Activated T-cell treated with anti-CD3 and anti-CD28 coated beads for 1 hour (primary cell): ENCODE data around the gene OR51V1.
"Not testable (repeated sequence)": the region's sequence is repeated elsewhere in the genome, so short reads cannot be mapped to it uniquely, and the experiment has no call there.

Experiments
- DNase-seq: peaks from one replicate; pipeline ENCODE4 v3.0.0-alpha.2; 2020; ENCODE audit warnings: low read depth

The OR51V1 gene

DNA sequence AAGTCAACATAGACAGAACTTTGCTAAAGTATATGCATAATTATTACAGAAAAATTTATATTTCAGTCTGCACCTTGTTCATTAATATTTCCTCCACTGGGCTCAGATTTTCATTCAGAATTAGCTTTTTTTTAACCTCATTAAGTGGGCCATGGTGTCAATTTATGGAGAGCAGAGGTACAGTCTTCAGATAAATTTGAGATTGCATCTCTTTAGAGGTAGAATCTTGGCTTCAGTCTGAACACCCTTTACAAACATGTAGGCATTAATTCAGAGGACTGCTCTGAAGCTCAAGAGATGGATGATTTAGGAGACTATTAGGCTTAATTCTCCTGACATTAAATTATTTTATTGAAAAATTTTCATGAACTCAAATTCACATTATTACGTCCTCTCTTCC, 29.8 kb upstream of the OR51V1 start:
- DNase-seq, result no peak

DNA sequence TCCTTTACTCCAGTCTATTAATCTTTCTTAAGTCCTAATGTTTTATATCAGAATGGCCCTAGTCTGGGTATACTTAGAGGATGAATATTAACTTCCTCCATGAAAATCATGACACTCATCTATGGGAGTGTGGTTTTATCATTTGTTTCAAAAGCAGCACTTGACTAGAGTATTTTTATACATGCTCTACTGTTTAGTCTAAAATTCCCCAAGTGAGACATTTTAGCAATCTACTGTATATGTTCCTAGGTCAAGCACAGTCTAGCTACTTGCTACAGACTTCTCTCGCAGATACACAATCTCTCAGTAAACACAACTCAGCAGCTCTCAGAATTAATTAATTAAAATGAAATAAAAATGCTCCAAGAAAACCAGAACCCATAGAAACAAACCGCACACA, 29.3 kb upstream of the OR51V1 start:
- DNase-seq, result no peak

DNA sequence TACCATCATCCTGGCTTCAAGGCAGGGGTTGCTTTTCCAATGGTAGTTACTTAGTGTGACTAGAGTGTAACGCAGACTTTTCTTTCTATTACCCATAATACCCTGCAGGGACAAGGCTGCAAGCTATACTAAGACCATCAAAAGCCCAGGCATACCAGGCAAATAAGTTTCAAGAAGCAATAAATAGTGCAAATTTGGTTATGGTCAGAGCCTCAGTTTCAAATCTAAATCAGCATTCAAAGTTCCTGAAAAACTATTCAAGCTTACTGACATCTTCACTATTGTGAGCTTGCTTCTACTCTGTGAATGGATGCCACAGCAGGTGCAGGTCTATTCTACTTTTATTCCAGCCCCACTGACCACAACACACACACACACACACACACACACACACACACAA, 28.9 kb upstream of the OR51V1 start:
- no peak for DNase-seq

DNA sequence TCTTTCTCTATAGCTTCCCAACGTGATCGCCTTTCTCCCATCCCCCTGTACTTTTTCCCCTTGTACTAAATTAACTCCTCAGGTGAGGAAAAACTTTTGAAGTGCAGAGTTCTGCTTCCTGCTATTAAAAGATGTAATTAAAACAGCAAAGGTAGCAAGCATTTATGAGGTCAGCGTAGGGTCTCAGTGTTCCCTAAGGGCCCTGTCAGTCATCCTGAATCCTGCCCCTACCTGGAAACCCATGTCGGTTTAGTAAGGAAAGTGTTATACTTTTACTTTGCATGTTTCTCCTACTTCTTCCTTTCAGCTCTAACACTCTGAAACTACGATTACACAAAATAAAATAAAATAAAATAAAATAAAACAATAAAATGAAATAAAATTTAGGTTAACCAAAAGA, 27.6 kb upstream of the OR51V1 start:
- no peak for DNase-seq

DNA sequence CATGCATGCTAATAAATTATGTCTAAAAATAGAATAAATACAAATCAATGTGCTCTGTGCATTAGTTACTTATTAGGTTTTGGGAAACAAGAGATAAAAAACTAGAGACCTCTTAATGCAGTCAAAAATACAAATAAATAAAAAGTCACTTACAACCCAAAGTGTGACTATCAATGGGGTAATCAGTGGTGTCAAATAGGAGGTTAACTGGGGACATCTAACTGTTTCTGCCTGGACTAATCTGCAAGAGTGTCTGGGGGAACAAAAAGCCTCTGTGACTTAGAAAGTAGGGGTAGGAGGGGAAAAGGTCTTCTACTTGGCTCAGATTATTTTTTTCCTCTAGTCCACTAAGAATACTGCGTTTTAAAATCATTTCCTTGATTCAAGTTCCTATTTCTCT, 27.2 kb upstream of the OR51V1 start:
- no peak for DNase-seq

DNA sequence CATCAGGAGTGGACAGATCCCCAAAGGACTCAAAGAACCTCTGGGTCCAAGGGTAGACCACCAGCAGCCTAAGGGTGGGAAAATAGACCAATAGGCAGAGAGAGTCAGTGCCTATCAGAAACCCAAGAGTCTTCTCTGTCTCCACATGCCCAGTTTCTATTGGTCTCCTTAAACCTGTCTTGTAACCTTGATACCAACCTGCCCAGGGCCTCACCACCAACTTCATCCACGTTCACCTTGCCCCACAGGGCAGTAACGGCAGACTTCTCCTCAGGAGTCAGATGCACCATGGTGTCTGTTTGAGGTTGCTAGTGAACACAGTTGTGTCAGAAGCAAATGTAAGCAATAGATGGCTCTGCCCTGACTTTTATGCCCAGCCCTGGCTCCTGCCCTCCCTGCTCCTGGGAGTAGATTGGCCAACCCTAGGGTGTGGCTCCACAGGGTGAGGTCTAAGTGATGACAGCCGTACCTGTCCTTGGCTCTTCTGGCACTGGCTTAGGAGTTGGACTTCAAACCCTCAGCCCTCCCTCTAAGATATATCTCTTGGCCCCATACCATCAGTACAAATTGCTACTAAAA, 26.3 kb upstream of the OR51V1 start, which contains the start of gene HBB:
TSS of gene HBB (minus strand) at position 340 of the 579 bp plus-strand sequence. CDS start at position 290, 50 bp downstream.
- no peak for DNase-seq

DNA sequence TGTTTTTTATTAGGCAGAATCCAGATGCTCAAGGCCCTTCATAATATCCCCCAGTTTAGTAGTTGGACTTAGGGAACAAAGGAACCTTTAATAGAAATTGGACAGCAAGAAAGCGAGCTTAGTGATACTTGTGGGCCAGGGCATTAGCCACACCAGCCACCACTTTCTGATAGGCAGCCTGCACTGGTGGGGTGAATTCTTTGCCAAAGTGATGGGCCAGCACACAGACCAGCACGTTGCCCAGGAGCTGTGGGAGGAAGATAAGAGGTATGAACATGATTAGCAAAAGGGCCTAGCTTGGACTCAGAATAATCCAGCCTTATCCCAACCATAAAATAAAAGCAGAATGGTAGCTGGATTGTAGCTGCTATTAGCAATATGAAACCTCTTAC, 25.0 kb upstream of the OR51V1 start:
- DNase-seq, result no peak

DNA sequence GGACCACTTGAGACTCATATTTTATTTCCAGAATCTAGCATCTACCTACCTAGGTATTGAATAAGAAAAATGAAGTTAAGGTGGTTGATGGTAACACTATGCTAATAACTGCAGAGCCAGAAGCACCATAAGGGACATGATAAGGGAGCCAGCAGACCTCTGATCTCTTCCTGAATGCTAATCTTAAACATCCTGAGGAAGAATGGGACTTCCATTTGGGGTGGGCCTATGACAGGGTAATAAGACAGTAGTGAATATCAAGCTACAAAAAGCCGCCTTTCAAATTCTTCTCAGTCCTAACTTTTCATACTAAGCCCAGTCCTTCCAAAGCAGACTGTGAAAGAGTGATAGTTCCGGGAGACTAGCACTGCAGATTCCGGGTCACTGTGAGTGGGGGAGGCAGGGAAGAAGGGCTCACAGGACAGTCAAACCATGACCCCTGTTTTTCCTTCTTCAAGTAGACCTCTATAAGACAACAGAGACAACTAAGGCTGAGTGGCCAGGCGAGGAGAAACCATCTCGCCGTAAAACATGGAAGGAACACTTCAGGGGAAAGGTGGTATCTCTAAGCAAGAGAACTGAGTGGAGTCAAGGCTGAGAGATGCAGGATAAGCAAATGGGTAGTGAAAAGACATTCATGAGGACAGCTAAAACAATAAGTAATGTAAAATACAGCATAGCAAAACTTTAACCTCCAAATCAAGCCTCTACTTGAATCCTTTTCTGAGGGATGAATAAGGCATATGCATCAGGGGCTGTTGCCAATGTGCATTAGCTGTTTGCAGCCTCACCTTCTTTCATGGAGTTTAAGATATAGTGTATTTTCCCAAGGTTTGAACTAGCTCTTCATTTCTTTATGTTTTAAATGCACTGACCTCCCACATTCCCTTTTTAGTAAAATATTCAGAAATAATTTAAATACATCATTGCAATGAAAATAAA, 24.3 kb upstream of the OR51V1 start:
- DNase-seq, result no peak

DNA sequence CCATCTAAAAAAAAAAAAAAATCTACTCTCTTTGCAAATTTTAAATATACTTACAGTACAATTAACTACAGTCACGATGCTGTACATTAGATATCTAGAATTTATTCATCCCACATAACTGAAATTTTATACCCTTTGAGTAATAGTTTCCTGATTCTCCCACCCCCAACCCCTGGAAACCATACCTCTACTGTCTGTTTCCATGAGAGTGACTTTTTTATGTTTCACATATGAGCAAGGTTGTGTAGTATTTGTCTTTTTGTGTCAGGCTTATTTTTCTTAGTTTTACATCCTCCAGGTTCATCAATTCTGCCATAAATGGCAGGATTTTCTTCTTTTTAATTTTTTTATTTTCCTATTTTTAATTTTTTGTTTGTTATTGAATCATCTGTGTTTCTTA, 23.2 kb upstream of the OR51V1 start:
- no peak for DNase-seq

DNA sequence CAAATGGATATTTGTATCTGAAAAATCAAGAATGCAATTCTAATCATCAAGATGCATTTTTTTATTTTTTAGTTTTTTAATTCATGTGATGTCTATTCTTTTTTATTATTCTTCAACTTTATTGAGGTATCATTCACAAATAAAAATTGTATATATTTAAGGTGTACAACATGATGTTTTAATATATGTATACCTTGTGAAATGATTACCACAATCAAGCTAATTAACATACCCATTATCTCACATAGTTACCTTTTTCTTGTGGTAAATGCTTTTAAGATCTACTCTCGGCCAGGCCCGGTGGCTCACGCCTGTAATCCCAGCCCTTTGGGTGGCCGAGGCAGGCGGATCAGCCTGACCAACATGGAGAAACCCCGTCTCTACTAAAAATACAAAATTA, 22.7 kb upstream of the OR51V1 start:
- DNase-seq, result no peak

DNA sequence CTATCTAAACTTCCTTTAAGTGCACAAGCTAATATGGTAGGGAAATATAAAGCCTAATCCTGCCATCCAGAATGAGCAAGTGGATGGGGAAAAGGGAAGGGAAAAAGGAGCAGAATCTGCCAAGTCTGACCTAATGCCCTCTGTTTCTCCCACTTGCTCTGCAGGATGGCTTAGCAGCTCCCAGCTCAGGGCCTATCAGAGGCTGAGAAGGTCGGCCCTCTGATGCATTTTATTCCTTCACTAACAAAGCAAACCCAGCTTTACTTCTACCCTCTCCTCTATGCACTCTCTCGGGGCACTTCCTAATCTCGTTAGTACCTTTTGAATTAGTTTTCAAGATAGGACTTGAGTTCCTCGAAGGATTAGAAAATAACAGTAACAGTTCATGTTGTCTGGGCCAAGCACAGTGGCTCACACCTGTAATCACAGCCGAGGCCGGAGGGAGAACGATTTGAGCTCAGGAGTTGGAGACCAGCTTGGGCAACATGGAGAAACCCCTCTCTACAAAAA, 9.9 kb upstream of the OR51V1 start:
- DNase-seq, result no peak

DNA sequence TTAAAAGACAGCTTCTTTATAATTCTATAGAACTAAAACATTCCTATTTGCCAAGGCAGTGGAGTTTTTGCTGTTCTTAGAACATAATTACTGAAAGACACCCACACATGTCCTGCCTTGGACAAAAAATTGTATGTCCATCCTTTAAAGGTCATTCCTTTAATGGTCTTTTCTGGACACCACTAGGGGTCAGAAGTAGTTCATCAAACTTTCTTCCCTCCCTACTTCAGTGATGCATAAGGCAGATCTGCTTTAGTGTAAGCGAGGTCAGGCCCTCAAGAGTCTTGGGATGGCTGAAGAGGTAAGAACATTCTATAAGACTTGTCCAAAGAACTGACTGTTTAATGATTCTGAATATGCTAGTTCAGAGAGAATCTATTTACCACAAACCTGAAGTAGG, 4.3 kb upstream of the OR51V1 start:
- DNase-seq, result no peak

DNA sequence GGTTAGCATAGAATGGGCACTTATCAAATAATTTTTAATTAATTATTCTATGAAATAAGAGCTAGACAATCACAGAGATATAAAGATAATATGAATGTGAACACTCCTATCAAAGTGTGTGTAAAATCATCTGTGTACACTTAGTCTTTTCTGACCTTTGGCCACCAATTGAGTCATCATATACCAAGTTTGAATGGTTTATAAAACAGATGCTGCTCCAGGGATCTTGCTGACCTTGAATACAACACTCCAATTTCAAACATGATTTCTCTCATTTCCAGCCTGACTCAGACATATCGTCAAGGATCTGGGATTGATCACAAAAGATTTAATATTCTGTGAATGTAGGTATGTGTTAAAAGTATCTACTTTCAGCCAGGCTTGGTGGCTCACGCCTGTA, 2.9 kb upstream of the OR51V1 start:
- DNase-seq, result no peak

DNA sequence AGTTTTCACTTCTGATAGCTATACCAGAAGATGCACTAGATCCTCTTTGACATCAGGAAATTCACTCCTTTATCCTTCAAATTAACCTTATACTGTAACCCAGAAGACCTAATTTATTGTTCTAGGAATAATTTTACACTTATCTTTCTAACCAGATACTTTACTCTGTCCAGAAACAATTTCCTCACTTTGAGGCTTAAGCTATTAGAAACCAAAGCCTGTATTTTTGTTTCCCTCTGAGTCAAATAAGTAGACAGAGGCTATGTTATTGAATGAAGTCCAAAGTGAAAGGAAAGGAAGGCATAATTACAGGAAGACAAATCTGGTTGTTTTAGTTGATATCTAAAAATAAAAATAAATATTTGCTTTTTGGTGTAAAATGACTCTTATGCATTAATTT, 2.2 kb downstream of the OR51V1 start:
- DNase-seq, result no peak

DNA sequence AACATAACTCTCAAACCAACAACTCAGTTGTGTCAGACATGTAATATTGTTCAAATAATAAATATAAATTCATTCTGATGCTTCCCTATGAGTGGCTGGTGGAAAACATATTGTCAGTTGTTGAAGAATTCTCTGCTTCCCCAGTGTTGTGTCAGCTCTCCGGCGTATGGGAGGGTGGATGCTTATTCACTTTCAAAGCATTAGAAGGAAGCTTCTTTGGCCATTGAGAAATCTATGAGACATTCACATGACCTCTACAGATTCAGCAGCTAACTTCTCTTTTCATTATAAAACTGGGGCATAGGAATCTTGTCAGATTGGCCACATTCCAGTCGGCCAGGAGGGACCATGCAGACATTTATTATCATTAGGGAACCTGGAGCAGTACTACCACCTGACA, 2.9 kb downstream of the OR51V1 start:
- DNase-seq, result no peak

DNA sequence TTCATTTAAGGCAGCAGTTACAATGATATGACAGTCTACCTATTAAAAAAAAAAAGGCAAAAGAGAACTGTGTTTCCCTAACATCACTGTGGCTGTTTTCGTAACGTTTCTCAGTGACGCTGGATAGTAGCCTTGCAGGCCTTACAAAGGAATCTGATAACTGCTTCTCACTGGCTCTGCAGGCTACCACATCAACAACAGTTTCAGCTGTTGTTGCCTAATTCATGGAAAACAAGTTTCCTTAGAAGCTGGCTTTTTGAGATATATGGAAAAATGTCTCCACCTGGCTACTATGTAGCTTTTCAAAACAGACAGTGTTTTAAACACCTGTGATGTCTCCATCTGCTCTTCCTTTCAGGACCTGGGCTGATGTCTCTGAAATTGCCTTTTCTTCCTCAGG, 3.8 kb downstream of the OR51V1 start:
- DNase-seq, result no peak

DNA sequence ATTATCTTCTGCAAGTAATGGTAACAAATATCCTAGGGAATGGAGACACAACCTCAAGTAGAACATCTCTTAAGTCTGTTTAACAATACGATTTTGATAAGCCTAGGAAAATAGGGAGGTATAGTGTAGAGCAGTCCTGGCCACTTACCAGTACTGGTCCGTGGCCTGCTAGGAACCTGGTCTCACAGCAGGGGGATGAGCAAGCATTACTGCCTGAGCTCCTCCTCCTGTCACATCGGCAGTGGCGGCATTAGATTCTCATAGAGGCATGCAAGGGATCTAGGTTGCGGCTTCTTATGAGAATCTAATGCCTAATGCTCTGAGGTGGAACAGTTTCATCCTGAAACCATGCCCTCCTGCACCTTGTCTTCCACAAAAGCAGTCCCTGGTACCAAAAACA, 4.4 kb downstream of the OR51V1 start:
- DNase-seq, result no peak

DNA sequence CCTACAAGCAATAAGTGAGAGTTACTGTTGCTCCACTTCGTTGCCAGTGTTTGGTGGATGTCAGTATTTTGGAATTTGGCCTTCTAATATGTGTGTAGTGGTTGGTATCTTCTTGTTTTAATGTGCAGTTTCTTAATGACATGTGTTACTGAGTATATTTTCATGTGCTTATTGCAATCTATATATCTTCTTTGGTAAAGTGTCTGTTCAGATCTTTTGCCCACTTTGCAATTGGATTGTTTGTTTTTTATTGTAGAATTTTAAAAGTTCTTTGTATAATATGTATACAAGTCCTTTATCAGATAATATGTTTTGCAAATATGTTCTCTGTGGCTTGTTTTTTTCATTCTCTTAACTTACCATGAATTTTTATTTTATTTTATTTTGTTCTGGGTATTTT, 7.7 kb downstream of the OR51V1 start:
- DNase-seq, result no peak

DNA sequence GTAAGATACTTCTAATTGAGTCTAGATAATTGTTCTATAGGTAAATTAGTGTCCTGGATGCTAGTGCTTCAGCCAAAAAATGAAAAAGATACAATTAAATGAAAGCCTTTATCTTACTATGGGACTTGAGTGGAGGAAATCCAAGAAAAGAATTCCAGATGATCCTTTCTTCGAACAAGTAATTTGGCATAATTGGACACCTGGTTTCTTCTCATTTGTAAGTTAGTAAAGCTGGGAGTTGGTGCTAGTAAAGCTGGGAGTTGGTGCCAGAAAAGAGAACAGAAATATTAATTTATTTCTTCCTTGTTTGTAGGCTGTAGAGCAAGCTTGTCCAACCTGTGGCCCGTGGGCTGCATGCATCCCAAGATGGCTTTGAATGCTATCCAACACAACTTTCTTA, 12.3 kb downstream of the OR51V1 start:
- no peak for DNase-seq

DNA sequence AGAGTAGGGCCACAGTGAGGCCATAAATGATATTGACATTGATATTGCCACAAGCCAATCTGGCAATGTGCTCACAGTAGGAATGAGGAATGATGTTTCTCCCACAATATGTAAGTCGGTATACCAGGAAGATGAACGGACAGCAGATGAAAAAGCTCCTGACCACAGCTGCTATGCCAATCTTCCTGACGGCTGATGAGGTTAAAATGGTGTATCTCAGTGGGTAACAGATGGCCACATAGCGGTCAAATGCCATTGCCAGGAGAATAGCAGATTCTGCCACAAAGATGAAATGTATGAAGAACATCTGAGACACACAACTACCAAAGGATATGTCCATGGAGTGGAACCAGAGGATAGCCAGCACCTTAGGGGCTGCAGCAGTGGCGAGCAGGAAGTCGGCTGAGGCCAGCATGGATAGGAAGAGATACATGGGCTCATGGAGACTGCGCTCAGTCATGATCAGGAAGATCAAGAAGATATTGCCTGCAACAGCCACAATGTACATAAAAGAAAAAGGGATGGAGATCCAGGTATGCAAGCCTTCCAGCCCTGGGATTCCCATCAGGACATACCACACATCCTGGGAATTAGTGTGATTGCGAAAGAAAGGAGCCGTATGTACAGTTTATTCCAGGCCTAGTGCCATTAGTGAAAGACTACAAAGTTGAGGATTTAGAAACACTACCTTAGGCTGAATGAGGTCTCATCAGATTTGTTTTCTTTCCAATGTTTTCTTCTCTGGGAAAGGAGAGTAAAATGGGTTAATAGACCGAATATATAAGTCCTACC, 22.2 kb downstream of the OR51V1 start:
- no peak for DNase-seq

DNA sequence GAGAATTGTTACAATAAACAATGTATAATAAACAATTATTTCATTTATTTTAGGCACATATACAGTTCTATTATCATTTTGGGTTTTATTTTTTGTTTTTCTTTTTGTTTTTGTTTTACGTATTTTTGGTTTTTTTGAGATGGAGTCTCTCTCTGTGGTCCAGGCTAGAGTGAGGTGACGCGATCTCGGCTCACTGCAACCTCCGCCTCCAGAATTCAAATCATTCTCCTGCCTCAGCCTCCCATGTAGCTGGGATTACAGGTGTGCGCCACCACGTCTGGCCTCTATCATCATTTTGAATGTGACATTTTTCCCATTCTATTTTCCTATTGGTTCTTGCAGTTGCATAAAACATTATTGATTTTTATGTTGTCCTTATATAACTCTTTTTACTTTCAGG, 25.5 kb downstream of the OR51V1 start:
- no peak for DNase-seq

DNA sequence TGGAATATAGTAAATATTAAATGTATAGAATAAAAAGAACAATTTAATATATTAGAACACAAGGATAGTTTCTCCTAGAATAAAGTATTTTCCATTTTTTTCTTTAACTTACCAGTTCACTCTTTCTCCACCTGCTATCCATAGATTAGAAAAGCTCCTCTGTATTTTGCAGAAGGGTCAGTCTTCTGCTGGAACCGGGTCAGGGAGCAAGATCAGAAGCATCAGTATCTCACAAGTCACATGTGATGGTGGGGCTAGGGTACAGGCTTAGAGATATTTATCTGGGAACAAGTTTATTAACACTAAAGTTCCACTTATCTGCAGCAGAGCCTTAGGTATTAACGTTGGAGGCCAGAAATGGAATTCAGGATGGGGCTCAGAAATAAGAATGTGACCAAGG, 28.6 kb downstream of the OR51V1 start:
- DNase-seq, result no peak

DNA sequence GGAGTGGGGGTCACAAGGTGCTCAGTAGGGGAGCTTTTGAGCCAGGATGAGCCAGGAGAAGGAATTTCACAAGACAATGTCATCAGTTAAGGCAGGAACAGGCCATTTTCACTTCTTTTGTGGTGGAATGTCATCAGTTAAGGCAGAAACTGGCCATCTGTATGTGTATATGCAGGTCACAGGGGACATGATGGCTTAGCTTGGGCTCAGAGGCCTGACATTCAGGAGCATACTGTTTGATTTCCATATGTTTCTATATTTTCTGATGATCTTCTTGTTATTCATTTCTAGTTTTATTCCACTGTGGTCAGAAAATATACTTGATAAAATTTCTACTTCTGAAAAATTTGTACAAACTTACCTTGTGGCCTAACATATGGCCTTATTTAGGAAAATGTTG, 34.6 kb downstream of the OR51V1 start:
- DNase-seq, result not testable (repeated sequence)
